ENCODE results near the gene DBF4B. TPM values are rescaled to one million over a fixed set of nuclear protein-coding genes. Genes with fewer than 3 reads are reported as not detected.

DBF4B gene
- total and polyA plus RNA-seq, 2 of the 13 experiments (the other 11 are each of a cell fraction or from before 2014, with no cell fraction given): 11.7 to 13.2 TPM

DNA sequence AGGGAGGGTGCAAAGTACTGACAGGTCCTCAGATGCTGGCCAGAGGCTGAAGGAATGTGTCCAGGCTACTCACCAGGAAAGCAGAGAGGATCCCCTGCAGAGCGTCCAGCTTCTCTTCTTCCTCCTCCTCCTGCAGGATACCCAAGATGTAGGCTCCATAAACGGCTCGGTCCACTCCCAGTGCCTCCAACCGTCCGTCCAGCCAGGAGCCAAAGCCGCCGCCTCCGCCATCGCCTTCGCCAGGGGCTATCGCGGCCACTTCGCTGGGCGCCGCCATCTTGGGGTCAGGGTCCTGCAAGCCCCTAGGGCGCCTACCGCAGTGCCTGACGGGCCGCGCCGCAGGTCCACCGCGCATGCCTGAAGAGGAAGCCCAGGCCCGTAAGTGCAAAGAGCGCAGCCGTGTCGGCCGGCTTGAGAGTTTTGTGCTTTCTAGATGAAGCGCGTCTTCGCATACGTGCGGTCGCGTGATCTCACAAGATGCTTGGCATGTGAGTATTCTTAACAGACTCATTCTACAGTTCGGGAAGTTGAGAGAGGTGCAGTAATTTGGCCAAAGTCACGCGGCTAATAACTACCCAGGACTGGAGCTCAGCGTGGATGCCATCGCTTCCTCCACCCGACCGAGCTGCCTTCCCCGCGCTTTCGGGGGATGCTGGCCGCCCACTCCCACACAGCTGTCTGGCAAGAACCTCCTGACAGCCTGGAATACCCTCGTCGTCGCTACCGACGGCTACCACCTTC lies 18.8 kb upstream of the DBF4B start, which contains the start of gene CCDC43 (continued):
- TF ChIP-seq PHF20 (CRISPR knock-in tag; IDR thresholded peaks at IDR 0.05) (peak; percentile 97), DRAP1 (CRISPR knock-in tag; IDR thresholded peaks at IDR 0.05) (peak; percentile 95), HNRNPH1 (optimal IDR thresholded peaks at IDR 0.05; ENCODE audit: low read depth, low read length) (no peak), TCF12 (IDR thresholded peaks at IDR 0.05) (no peak), TCF12 (CRISPR knock-in tag; IDR thresholded peaks at IDR 0.05) (peak; percentile 87), EED (CRISPR knock-in tag; IDR thresholded peaks at IDR 0.05) (peak; percentile 98), GFI1 (CRISPR knock-in tag; IDR thresholded peaks at IDR 0.05; ENCODE audit: borderline replicate concordance) (0 out of 2 replicates have a peak, but pooled peaks have one; percentile 56), ZBTB7A (CRISPR knock-in tag; IDR thresholded peaks at IDR 0.05) (peak; percentile 94), NFE2L1 (CRISPR knock-in tag; IDR thresholded peaks at IDR 0.05; ENCODE audit: borderline replicate concordance) (no peak; the same call in 1 of the 2 replicates), ZNF333 (CRISPR knock-in tag; IDR thresholded peaks at IDR 0.05; ENCODE audit: borderline replicate concordance) (peak; percentile 91; the same call in 1 of the 2 replicates), PAWR (CRISPR knock-in tag; IDR thresholded peaks at IDR 0.05; ENCODE audit: borderline replicate concordance) (no peak), ZNF350 (CRISPR knock-in tag; IDR thresholded peaks at IDR 0.05; ENCODE audit: borderline replicate concordance, low read depth) (peak; percentile 97), ZNF329 (CRISPR knock-in tag; IDR thresholded peaks at IDR 0.05; ENCODE audit: low read depth) (0 out of 2 replicates have a peak, but pooled peaks have one; percentile 68), ZNF235 (CRISPR knock-in tag; IDR thresholded peaks at IDR 0.05; ENCODE audit: borderline replicate concordance) (peak; percentile 98), TAF15 (IDR thresholded peaks at IDR 0.05; ENCODE audit: low read depth, low read length, poor library complexity, severe bottlenecking) (no peak), LCORL (IDR thresholded peaks at IDR 0.05) (no peak), LCORL (CRISPR knock-in tag; IDR thresholded peaks at IDR 0.05) (no peak), MAZ (IDR thresholded peaks at IDR 0.05; ENCODE audit: borderline replicate concordance, low read depth, low read length) (peak; percentile 60; the same call in 1 of the 2 replicates), MAZ (CRISPR knock-in tag; IDR thresholded peaks at IDR 0.05; ENCODE audit: low read depth) (peak; percentile 93), HINFP (CRISPR knock-in tag; IDR thresholded peaks at IDR 0.05; ENCODE audit: low read depth) (peak; percentile 76; the same call in 1 of the 2 replicates), ATF7-NPFF (CRISPR knock-in tag; IDR thresholded peaks at IDR 0.05; ENCODE audit: low read depth) (peak; percentile 97), HNRNPUL1 (IDR thresholded peaks at IDR 0.05; ENCODE audit: low read depth, low read length) (no peak), DMAP1 (CRISPR knock-in tag; IDR thresholded peaks at IDR 0.05) (peak; percentile 68), PTBP1 (IDR thresholded peaks at IDR 0.05; ENCODE audit: low read depth, low read length, poor library complexity, severe bottlenecking) (no peak)
- TF ChIP-seq, protein P1, sequence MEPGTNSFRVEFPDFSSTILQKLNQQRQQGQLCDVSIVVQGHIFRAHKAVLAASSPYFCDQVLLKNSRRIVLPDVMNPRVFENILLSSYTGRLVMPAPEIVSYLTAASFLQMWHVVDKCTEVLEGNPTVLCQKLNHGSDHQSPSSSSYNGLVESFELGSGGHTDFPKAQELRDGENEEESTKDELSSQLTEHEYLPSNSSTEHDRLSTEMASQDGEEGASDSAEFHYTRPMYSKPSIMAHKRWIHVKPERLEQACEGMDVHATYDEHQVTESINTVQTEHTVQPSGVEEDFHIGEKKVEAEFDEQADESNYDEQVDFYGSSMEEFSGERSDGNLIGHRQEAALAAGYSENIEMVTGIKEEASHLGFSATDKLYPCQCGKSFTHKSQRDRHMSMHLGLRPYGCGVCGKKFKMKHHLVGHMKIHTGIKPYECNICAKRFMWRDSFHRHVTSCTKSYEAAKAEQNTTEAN (CRISPR knock-in tag; conservative IDR thresholded peaks at IDR 0.05): 0 out of 2 replicates have a peak, but pooled peaks have one; percentile 60
- TF ChIP-seq, protein P2, sequence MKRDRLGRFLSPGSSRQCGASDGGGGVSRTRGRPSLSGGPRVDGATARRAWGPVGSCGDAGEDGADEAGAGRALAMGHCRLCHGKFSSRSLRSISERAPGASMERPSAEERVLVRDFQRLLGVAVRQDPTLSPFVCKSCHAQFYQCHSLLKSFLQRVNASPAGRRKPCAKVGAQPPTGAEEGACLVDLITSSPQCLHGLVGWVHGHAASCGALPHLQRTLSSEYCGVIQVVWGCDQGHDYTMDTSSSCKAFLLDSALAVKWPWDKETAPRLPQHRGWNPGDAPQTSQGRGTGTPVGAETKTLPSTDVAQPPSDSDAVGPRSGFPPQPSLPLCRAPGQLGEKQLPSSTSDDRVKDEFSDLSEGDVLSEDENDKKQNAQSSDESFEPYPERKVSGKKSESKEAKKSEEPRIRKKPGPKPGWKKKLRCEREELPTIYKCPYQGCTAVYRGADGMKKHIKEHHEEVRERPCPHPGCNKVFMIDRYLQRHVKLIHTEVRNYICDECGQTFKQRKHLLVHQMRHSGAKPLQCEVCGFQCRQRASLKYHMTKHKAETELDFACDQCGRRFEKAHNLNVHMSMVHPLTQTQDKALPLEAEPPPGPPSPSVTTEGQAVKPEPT (CRISPR knock-in tag; IDR thresholded peaks at IDR 0.05; ENCODE audit: low read depth): peak; percentile 82

Measured in HepG2 (cell line).